GM12874 (cell line): ENCODE data around the gene RXFP2.

Experiments
- TF ChIP-seq, protein P1 (sequence below): IDR thresholded peaks from 2 replicates; pipeline ENCODE4 v1.5.1; 2011; ENCODE audit warnings: low read depth, mild to moderate bottlenecking, control low read depth, low read length, moderate library complexity; ENCODE audit not compliant: insufficient read depth

Gene RXFP2

DNA sequence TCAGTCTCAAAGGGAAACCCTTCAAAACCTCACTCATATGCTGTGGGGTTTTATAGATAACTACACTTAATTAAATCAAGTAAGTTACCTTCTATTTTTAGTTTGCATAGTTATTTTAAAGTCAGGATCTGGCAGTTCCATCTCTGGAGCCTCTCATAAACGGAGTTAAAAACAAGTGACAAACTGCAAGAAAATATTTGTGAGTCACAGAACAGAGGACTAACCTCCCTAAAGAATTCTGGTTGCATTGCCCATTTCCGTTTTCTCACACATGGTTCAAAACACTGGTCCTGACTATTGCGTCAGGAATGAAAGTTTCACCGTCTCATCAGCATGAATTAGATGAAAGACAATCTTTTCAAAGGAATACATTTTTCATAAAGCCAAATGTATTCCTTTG lies 10.6 kb downstream of the RXFP2 start:
- TF ChIP-seq, protein P1, sequence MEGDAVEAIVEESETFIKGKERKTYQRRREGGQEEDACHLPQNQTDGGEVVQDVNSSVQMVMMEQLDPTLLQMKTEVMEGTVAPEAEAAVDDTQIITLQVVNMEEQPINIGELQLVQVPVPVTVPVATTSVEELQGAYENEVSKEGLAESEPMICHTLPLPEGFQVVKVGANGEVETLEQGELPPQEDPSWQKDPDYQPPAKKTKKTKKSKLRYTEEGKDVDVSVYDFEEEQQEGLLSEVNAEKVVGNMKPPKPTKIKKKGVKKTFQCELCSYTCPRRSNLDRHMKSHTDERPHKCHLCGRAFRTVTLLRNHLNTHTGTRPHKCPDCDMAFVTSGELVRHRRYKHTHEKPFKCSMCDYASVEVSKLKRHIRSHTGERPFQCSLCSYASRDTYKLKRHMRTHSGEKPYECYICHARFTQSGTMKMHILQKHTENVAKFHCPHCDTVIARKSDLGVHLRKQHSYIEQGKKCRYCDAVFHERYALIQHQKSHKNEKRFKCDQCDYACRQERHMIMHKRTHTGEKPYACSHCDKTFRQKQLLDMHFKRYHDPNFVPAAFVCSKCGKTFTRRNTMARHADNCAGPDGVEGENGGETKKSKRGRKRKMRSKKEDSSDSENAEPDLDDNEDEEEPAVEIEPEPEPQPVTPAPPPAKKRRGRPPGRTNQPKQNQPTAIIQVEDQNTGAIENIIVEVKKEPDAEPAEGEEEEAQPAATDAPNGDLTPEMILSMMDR: no peak

- TF ChIP-seq, protein P1: no peak
These were observed 15.9 kb downstream of the RXFP2 start for GRCh38 chr13:31755211-31755610.

DNA sequence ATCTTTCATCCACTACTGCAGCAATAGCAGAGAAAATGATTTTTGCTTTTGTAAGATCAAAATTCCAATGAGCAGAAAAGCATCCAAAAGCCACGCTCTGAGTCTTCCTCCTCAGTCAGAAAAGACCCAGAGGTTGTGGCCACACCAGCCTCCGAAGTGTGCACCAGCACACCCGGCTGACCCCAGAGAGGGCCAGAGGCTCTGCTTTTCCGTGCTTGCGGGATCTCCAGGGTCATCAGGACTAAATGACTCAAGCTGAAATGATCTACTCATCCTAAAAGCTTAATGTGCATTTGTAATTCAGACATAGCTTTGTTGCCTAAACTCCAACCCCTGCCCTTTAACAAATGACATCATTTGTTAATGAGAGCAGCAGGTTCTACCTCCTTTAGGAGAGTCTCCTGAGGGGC lies 16.5 kb downstream of the RXFP2 start:
- TF ChIP-seq, protein P1: no peak

DNA sequence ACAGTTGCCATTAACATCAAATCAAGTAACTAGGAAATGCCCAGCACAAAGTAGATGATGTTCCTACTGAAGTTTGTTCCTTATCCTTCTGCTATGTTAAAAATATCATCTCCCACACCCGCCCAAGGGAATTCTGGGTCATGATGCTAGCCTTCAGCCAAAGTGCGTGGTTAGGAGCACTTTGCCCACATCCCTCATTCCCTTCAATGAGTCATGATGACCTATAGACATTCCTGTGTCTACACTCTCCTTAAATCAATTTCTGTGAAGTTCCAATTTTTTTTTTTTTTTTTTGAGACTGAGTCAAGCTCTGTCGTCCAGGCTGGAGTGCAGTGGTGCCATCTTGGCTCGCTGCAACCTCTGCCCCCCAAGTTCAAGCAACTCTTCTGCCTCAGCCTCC lies 17.0 kb downstream of the RXFP2 start:
- TF ChIP-seq, protein P1: no peak

DNA sequence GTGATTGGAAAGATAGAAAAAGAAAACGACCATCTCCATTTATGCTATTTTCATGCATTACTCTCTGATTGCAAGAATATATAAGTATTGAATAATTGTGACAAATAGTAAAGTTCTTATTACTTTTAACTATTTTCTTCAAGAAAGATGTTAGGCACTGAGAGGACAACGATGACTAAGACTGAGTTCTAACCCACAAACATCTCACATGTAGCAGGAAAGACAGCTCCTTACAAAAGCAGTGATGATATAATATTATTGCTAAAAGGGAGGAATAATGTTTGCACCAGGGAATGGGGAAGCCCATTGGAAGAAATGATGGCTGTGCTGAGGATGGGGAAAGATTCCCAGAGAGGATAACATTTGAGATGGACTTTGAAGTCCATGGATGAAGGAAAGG lies 22.6 kb downstream of the RXFP2 start:
- TF ChIP-seq, protein P1: no peak

DNA sequence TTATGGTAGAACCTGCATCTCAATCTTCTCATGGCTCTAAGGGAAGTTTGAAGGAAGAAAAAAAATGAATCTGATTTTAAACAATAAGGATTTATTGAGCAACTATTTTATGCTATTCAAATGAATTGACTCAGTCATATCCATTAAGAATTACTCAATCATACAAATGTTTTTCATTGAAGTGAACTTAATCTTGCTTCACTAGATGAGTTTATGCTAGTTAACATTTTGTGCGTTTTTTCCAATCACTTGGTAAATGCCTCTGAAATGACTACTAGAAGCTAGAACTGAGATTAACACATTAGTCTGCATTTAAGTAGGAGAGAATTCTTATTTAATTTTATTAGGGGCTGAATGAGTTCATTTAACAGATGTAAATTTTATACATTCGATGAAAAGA lies 25.2 kb downstream of the RXFP2 start:
- TF ChIP-seq, protein P1: no peak

DNA sequence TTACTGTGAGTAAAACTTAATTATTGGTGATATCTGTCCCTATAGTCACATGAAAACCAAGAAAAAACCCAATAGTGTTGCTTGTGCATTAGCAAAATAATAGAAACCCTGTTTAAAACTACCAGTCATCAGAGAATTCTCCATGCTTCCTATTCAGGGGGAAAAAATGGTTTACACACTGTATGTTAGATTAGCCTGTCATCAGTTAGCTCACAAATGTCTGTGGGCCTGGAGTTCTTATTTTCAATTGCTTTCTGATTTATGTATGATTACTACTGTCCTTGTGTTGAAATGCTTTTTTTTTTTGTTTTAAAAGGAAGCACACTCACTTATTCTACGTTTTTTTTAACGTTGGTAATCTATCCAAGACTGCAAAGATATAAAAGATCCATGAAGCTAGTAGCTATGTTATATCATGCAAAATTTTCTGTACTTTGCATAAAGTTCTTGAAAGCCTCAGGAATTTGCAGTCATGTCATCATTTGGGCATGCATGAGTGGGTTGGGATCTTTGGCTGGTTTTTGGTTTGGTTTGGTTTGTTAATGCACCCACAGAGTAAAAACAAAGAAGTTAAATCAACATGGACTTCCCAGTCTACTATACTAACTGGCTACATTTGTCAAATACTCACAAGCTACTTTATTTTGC lies 25.9 kb downstream of the RXFP2 start:
- TF ChIP-seq, protein P1: no peak
